Esophagus (tissue), 2 donors: Measurements from ENCODE around the gene GJB4. TPM values are rescaled to one million over a fixed set of nuclear protein-coding genes. Genes with fewer than 3 reads are reported as not detected.
"Not testable (repeated sequence)": the region's sequence is repeated elsewhere in the genome, so short reads cannot be mapped to it uniquely, and the experiment has no call there.

ENCODE experiments used
- H3K27ac ChIP-seq, 2 donors: one replicate each; pipeline ENCODE4 v1.5.1; 2013; ENCODE audit warnings: low read depth in 2 of 2, mild to moderate bottlenecking in 2 of 2, inconsistent platforms in 1 of 2, low read length in 1 of 2, moderate library complexity in 1 of 2
- H3K27me3 ChIP-seq, 2 donors: one replicate each; pipeline ENCODE4 v1.6.1; 2013; ENCODE audit warnings: low read length in 2 of 2, control low read depth in 1 of 2, mild to moderate bottlenecking in 1 of 2; ENCODE audit not compliant: insufficient read depth in 2 of 2, control insufficient read depth in 1 of 2
- H3K36me3 ChIP-seq, 2 donors: one replicate each; pipeline ENCODE4 v1.6.1; 2013; ENCODE audit warnings: low read length in 1 of 2; ENCODE audit not compliant: control insufficient read depth in 2 of 2, insufficient read depth in 2 of 2
- H3K4me1 ChIP-seq, 2 donors: one replicate each; pipeline ENCODE4 v1.6.1; 2013; ENCODE audit warnings: low read length in 1 of 2; ENCODE audit not compliant: control insufficient read depth in 2 of 2, insufficient read depth in 2 of 2
- H3K4me3 ChIP-seq, 2 donors: one replicate each; pipeline ENCODE4 v1.5.1; 2013; ENCODE audit warnings: low read length in 2 of 2, mild to moderate bottlenecking in 2 of 2, low read depth in 1 of 2, moderate library complexity in 1 of 2
- H3K9me3 ChIP-seq, 2 donors: one replicate each; pipeline ENCODE4 v1.6.1; 2013; ENCODE audit warnings: mild to moderate bottlenecking in 2 of 2, low read depth in 1 of 2, low read length in 1 of 2, moderate library complexity in 1 of 2; ENCODE audit not compliant: control insufficient read depth in 2 of 2, insufficient read depth in 1 of 2
- WGBS, 2 donors: extraction: QIAGEN DNeasy Blood & Tissue Kit; methylation state at CpG; one replicate each; pipeline ENCODE4 v1.1.7; 2013; 5-methylcytosine and 5-hydroxymethylcytosine counted together
- polyA plus RNA-seq, 2 donors: library from polyadenylated mRNA; stranded (reverse); fragments of 200-250 nt; gene quantifications; one replicate each; pipeline ENCODE4 v1.2.3, GENCODE V29; 2013
- donor health status: healthy with polysubstance abuse.
- donor health status: Bipolar disorder and iron deficiency.

The GJB4 gene
- polyA plus RNA-seq, 2 donors = 1.7 to 2.3 TPM

DNA sequence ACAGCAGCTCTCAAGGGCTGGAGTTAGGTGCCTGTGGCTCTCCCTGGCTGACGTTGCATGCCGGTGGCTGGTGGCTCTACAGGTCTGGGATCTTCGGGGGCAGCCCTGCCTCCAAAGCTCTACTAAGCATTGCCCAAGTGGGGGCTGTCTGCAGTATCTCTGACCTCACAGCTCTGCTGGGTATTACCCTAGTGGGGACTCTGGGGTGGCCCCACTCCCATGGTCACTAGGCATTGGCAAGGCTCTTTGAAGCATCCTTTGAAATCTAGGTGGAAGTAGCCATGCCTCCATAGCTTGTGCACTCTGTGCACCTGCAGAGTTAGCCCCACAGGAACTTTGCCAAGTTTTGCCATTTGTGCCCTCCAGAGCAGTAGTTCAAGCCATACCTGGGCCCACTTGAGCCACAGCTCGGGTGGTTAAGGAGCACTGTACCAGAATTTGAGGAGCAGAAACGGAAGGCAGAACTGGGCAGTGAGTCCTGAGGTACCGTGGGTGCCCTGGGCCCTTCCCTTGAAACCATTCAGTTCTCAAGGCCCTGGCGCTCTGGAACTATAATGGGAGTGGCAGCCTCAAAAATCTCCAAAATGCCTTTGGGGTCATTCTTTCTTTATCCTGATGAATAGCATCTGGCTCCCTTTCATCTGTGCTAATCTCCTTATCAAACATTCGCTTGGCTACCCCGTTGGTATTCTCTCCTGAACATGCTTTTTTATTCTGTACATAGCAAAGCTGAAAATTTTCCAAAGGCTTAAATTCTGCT is 48.7 kb downstream of the GJB4 start:
- H3K4me3 ChIP-seq = no peak overlapping the region
- no peaks in the 10 kb centered on the region for H3K27me3 ChIP-seq
- 64 to 77% methylated on average over 9 of the region's 9 CpGs for WGBS, 2 donors
- peaks cover 0 to 3% of the 10 kb centered on the region in 2 donors for H3K9me3 ChIP-seq
- H3K4me1 ChIP-seq = no peaks in the 10 kb centered on the region
- H3K36me3 ChIP-seq = no peaks in the 10 kb centered on the region
- no peak overlapping the region for H3K27ac ChIP-seq

DNA sequence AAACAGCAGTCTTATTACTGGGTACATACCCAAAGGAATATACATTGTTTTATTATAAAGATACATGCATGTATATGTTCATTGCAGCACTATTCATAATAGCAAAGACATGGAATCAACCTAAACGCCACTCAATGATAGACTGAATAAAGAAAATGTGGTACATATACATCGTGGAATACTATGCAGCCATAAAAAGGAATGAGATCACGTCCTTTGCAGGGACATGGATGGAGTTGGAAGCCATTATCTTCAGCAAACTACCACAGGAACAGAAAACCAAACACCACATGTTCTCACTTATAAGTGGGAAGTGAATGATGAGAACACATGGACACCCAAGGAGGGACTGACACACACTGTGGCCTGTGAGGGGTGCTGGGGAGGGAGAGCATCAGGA is 51.2 kb downstream of the GJB4 start:
- 92 to 97% methylated on average over 3 of the region's 3 CpGs for WGBS, 2 donors
- H3K36me3 ChIP-seq, H3K9me3 ChIP-seq, H3K27ac ChIP-seq, H3K4me3 ChIP-seq, H3K27me3 ChIP-seq, H3K4me1 ChIP-seq: not testable (repeated sequence)

Other genes with a start within 250 kb of the GJB4 start
- 10 to 100 TPM; 46.0 to 99.0 TPM for gene GJB5, start 4.7 kb upstream of the GJB4 start, polyA plus RNA-seq
- 10 to 100 TPM; 55.6 to 74.0 TPM for gene GJB3, start 21.5 kb downstream of the GJB4 start, polyA plus RNA-seq
- gene GJA4, start 33.3 kb downstream of the GJB4 start, polyA plus RNA-seq = 1 to 10 TPM in 1 of 2 donors, under 1 TPM in 1; 0.77 to 2.6 TPM
- 10 to 100 TPM in 1 of 2 donors, 1 to 10 TPM in 1; 8.4 to 43.4 TPM for gene SMIM12, start 100.0 kb downstream of the GJB4 start, polyA plus RNA-seq
- under 1 TPM; 0.10 to 0.11 TPM for gene DLGAP3, start 169.9 kb downstream of the GJB4 start, polyA plus RNA-seq
- gene TMEM35B, start 225.6 kb downstream of the GJB4 start, polyA plus RNA-seq = 10 to 100 TPM in 1 of 2 donors, 1 to 10 TPM in 1; 7.0 to 12.1 TPM